H1 (cell line): Measurements from ENCODE around the gene TEX264. TPM values are rescaled to one million over a fixed set of nuclear protein-coding genes. Genes with fewer than 3 reads are reported as not detected.

Experiments
- CTCF ChIA-PET: fragments of 300-600 bp; sonication (Branson Sonifier 250); formaldehyde crosslinking; loops from one replicate; lab custom pipeline; 2021; ENCODE audit not compliant: partially characterized antibody; lab: Charles Lee
- POLR2A ChIA-PET: fragments of 300-600 bp; sonication (Branson Sonifier 250); formaldehyde crosslinking; loops from one replicate; lab custom pipeline; 2021; ENCODE audit warnings: inconsistent platforms; ENCODE audit not compliant: partially characterized antibody; lab: Charles Lee
- DNase-seq, 2 experiments: peaks; one replicate each; pipeline versions ENCODE4 v3.0.0 to v3.0.0-alpha.2; 2010 to 2022; ENCODE audit warnings: low spot score in 2 of 2, low read depth in 1 of 2, mixed read lengths in 1 of 2
- FAIRE-seq: peaks from 2 replicates; lab custom pipeline; 2011; peaks lifted over from hg19 to GRCh38; lab: Jason Lieb, UNC
- H2AFZ ChIP-seq: 2 replicates; pipeline ENCODE4 v1.8.1; 2012; ENCODE audit warnings: low read length, inconsistent platforms
- H2AK5ac ChIP-seq: 2 replicates; pipeline ENCODE4 v1.6.1; 2013; ENCODE audit warnings: low read depth, low read length
- H2BK120ac ChIP-seq: replicated peaks from 2 replicates; pipeline ENCODE3; 2013; ENCODE audit warnings: low read depth, low read length, inconsistent platforms
- H2BK12ac ChIP-seq: 2 replicates; pipeline ENCODE4 v1.6.1; 2013; ENCODE audit warnings: low read depth, low read length
- H2BK15ac ChIP-seq: 2 replicates; pipeline ENCODE4 v1.6.1; 2013; ENCODE audit warnings: low read length
- H2BK20ac ChIP-seq: 2 replicates; pipeline ENCODE4 v1.6.1; 2013; ENCODE audit warnings: low read length
- H2BK5ac ChIP-seq: 2 replicates; pipeline ENCODE4 v1.6.1; 2013; ENCODE audit warnings: low read depth, low read length
- H3K14ac ChIP-seq: 2 replicates; pipeline ENCODE4 v1.6.1; 2013; ENCODE audit warnings: inconsistent platforms; ENCODE audit not compliant: insufficient read length
- H3K18ac ChIP-seq: 2 replicates; pipeline ENCODE4 v1.6.1; 2013; ENCODE audit warnings: low read length; ENCODE audit errors: extremely low read depth
- H3K23ac ChIP-seq: 2 replicates; pipeline ENCODE4 v1.6.1; 2013; ENCODE audit warnings: inconsistent platforms; ENCODE audit not compliant: insufficient read length
- H3K23me2 ChIP-seq: 2 replicates; pipeline ENCODE4 v1.6.1; 2013; ENCODE audit warnings: low read depth, low read length
- H3K27ac ChIP-seq: 2 replicates; pipeline ENCODE4 v1.6.1; 2011; ENCODE audit warnings: low read depth, low read length, inconsistent platforms
- H3K27me3 ChIP-seq, 4 experiments: replicated peaks in 1 of 4; 1 replicate in 1 of 4; 2 replicates in 3 of 4; pipeline versions ENCODE4 v1.6.1 to v1.8.1; 2011 to 2013; ENCODE audit warnings: low read length in 3 of 4, mild to moderate bottlenecking in 3 of 4, inconsistent platforms in 2 of 4, mixed read lengths in 2 of 4, moderate library complexity in 1 of 4; ENCODE audit not compliant: control insufficient read depth in 3 of 4, insufficient read depth in 3 of 4; ENCODE audit errors: extremely low read depth in 1 of 4
- H3K36me3 ChIP-seq, 4 experiments: 2 replicates each; pipeline versions ENCODE4 v1.6.1 to v1.8.1; 2011 to 2013; ENCODE audit warnings: mild to moderate bottlenecking in 4 of 4, low read length in 3 of 4, moderate library complexity in 2 of 4, control low read depth in 1 of 4, inconsistent platforms in 1 of 4; ENCODE audit not compliant: insufficient read depth in 4 of 4, control insufficient read depth in 2 of 4
- H3K4ac ChIP-seq: replicated peaks from 2 replicates; pipeline ENCODE3; 2013; ENCODE audit warnings: low read length, low read depth, mixed read lengths, inconsistent platforms; ENCODE audit not compliant: insufficient read length
- H3K4me1 ChIP-seq, 4 experiments: replicated peaks in 1 of 4; 1 replicate in 1 of 4; 2 replicates in 3 of 4; pipeline versions ENCODE4 v1.6.1 to v1.8.1; 2011 to 2013; ENCODE audit warnings: low read length in 3 of 4, inconsistent platforms in 2 of 4, mixed read lengths in 1 of 4; ENCODE audit not compliant: insufficient read depth in 4 of 4, control insufficient read depth in 3 of 4
- H3K4me2 ChIP-seq, 2 experiments: 2 replicates each; pipeline versions ENCODE4 v1.6.1 to v1.8.1; 2011 to 2013; ENCODE audit warnings: low read depth in 2 of 2, low read length in 2 of 2, control low read depth in 1 of 2, inconsistent platforms in 1 of 2, mild to moderate bottlenecking in 1 of 2; ENCODE audit not compliant: insufficient read depth in 1 of 2
- H3K4me3 ChIP-seq, 4 experiments: fragments of 200-600, 300-600 bp in 1 of 4; sonication (generic), shearing (Covaris generic), sonication (Bioruptor Twin) in 1 of 4; 2 replicates each; pipeline versions ENCODE4 v1.5.1 to v1.8.1; 2011 to 2016; ENCODE audit warnings: low read length in 4 of 4, low read depth in 3 of 4, control low read depth in 2 of 4, inconsistent platforms in 2 of 4, mild to moderate bottlenecking in 2 of 4, mixed read lengths in 1 of 4, moderate library complexity in 1 of 4; ENCODE audit not compliant: insufficient read depth in 2 of 4; ENCODE audit errors: extremely low read depth in 1 of 4
- H3K56ac ChIP-seq: replicated peaks from 2 replicates; pipeline ENCODE3; 2013; ENCODE audit warnings: low read depth, mild to moderate bottlenecking, mixed read lengths, low read length, inconsistent platforms; ENCODE audit not compliant: insufficient read length
- H3K79me1 ChIP-seq: 2 replicates; pipeline ENCODE4 v1.6.1; 2013; ENCODE audit warnings: low read depth, low read length, control low read depth
- H3K79me2 ChIP-seq, 2 experiments: 2 replicates each; pipeline versions ENCODE4 v1.6.1 to v1.8.1; 2012 to 2013; ENCODE audit warnings: low read length in 2 of 2, mild to moderate bottlenecking in 2 of 2, inconsistent platforms in 1 of 2; ENCODE audit not compliant: insufficient read depth in 2 of 2, control insufficient read depth in 1 of 2
- H3K9ac ChIP-seq, 4 experiments: replicated peaks in 1 of 4; 1 replicate in 1 of 4; 2 replicates in 3 of 4; pipeline versions ENCODE4 v1.6.1 to v1.8.1; 2011 to 2013; ENCODE audit warnings: low read depth in 3 of 4, low read length in 3 of 4, control low read depth in 2 of 4, mild to moderate bottlenecking in 2 of 4, moderate library complexity in 2 of 4, inconsistent platforms in 1 of 4; ENCODE audit errors: extremely low read depth in 1 of 4
- H3K9me3 ChIP-seq, 2 experiments: 2 replicates each; pipeline versions ENCODE4 v1.6.1 to v1.8.1; 2012 to 2013; ENCODE audit warnings: mild to moderate bottlenecking in 2 of 2, moderate library complexity in 2 of 2, control low read depth in 1 of 2, inconsistent platforms in 1 of 2, low read depth in 1 of 2, low read length in 1 of 2, mixed read lengths in 1 of 2; ENCODE audit not compliant: insufficient read depth in 2 of 2
- H4K20me1 ChIP-seq, 2 experiments: replicated peaks in 1 of 2; 2 replicates each; pipeline versions ENCODE3 to v1.8.1; 2011 to 2013; ENCODE audit warnings: inconsistent platforms in 2 of 2, low read length in 2 of 2, mild to moderate bottlenecking in 1 of 2; ENCODE audit not compliant: insufficient read depth in 2 of 2, control insufficient read depth in 1 of 2
- H4K5ac ChIP-seq: 2 replicates; pipeline ENCODE4 v1.6.1; 2013; ENCODE audit warnings: low read length, low read depth, mixed read lengths, inconsistent platforms; ENCODE audit not compliant: insufficient read length
- H4K8ac ChIP-seq: 2 replicates; pipeline ENCODE4 v1.8.0; 2013; ENCODE audit warnings: mild to moderate bottlenecking, moderate library complexity, low read length, inconsistent platforms; ENCODE audit not compliant: insufficient read depth; ENCODE audit errors: extremely low read depth
- H4K91ac ChIP-seq: replicated peaks from 2 replicates; pipeline ENCODE3; 2013; ENCODE audit warnings: low read length, mixed read lengths, inconsistent platforms; ENCODE audit not compliant: insufficient read length
- ASH2L ChIP-seq: fragments of 200-600, 300-600 bp; sonication (generic); IDR thresholded peaks from one replicate; pipeline ENCODE4 v1.7.1; 2017; ENCODE audit warnings: low read length
- CTBP2 ChIP-seq: IDR thresholded peaks from 2 replicates; pipeline ENCODE4 v1.7.0; 2011; ENCODE audit warnings: borderline replicate concordance, mild to moderate bottlenecking, moderate library complexity, mixed read lengths, low read length; ENCODE audit not compliant: insufficient read depth, insufficient read length
- RXRA ChIP-seq: IDR thresholded peaks from 2 replicates; pipeline ENCODE4 v1.6.1; 2011; ENCODE audit warnings: low read depth, mild to moderate bottlenecking, low read length, moderate library complexity; ENCODE audit not compliant: insufficient read depth
- SIN3A ChIP-seq, 2 experiments: IDR thresholded peaks in 1 of 2; conservative IDR thresholded peaks in 1 of 2; 2 replicates each; pipeline ENCODE4 v1.6.1; 2011 to 2012; ENCODE audit warnings: low read length in 2 of 2, improper control_type of control experiment in 1 of 2, low read depth in 1 of 2, mild to moderate bottlenecking in 1 of 2
- SP4 ChIP-seq: IDR thresholded peaks from 2 replicates; pipeline ENCODE4 v1.6.1; 2012; ENCODE audit warnings: low read length, inconsistent platforms
- SUZ12 ChIP-seq: fragments of 200-600 bp; sonication (generic); IDR thresholded peaks from 2 replicates; pipeline ENCODE4 v1.6.1; 2012; ENCODE audit warnings: mild to moderate bottlenecking, inconsistent platforms, low read length, moderate library complexity, mixed read lengths
- WGBS, 2 experiments: shearing (Covaris generic) in 1 of 2; methylation state at CpG; one replicate each; pipeline versions ENCODE4 v1.1.6 to v1.1.7; 2013 to 2015; ENCODE audit warnings: low lambda C conversion rate in 2 of 2, mixed read lengths in 2 of 2, inconsistent platforms in 1 of 2, low coverage in 1 of 2, missing lambda C conversion rate in 1 of 2; ENCODE audit not compliant: insufficient replicate concordance in 2 of 2, insufficient coverage in 1 of 2, insufficient read length in 1 of 2; ENCODE audit errors: extremely low coverage in 1 of 2, missing lambda C conversion rate in 1 of 2; 5-methylcytosine and 5-hydroxymethylcytosine counted together
- polyA plus RNA-seq, 7 experiments: library from polyadenylated mRNA; depleted of rRNA in 3 of 7; stranded (reverse) in 5 of 7; unstranded in 2 of 7; fragments of >200 nt in 5 of 7; fragments of 200-250 nt in 2 of 7; gene quantifications; 1 replicate in 5 of 7; 2 replicates in 1 of 7; 4 replicates in 1 of 7; pipeline versions ENCODE4 v1.2.1 to v1.2.3, GENCODE V29; 2011 to 2013; ENCODE audit warnings: missing spikeins in 2 of 7, mixed read lengths in 2 of 7
- total RNA-seq: library from RNA; stranded (reverse); fragmentation: NEBNext Ultra II Directional; extraction: Animal tissue kit (Norgen Biotek cat#: 25700); gene quantifications from 2 replicates; pipeline ENCODE4 v1.2.1, GENCODE V29; 2021

TEX264 gene
- total and polyA plus RNA-seq, 2 of the 8 experiments (the other 6 are each of a cell fraction or from before 2014, with no cell fraction given) = 11.2 to 35.6 TPM

DNA sequence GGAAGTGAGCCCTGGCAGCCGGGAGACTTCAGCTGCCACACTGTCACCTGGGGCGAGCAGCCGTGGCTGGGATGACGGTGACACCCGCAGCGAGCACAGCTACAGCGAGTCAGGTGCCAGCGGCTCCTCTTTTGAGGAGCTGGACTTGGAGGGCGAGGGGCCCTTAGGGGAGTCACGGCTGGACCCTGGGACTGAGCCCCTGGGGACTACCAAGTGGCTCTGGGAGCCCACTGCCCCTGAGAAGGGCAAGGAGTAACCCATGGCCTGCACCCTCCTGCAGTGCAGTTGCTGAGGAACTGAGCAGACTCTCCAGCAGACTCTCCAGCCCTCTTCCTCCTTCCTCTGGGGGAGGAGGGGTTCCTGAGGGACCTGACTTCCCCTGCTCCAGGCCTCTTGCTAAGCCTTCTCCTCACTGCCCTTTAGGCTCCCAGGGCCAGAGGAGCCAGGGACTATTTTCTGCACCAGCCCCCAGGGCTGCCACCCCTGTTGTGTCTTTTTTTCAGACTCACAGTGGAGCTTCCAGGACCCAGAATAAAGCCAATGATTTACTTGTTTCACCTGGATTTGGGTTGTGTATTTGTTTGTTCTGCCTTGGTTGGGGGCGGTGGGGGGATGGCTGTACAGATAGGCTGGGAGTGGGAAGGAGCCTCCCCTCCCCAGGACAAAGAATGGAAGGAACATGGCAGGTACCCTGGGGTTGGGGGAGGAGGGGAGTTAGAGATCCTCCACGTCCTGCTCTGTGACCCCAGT lies 32.9 kb downstream of the TEX264 start:
- Histone ChIP-seq H3K79me2 (no peaks in the 10 kb centered on the region), H3K36me3 (no peaks in the 10 kb centered on the region), H3K18ac (peak overlapping the region; percentile 78), H3K23me2 (peaks cover 8% of the 10 kb centered on the region; the same call in 1 of the 2 replicates), H2BK120ac (no peak overlapping the region), H3K14ac (no peak overlapping the region), H4K91ac (no peak overlapping the region), H3K56ac (no peak overlapping the region), H2BK5ac (no peak overlapping the region), H3K9me3 (no peaks in the 10 kb centered on the region), H4K5ac (no peak overlapping the region), H2BK20ac (no peak overlapping the region), H3K4ac (no peak overlapping the region), H3K27me3 (peaks cover 13 to 19% (median 19%) of the 10 kb centered on the region in 4 experiments; a peak in 6 of 7 replicates), H3K27ac (no peak overlapping the region), H3K9ac (no peak overlapping the region), H2BK15ac (no peak overlapping the region; the same call in 1 of the 2 replicates), H3K79me1 (no peaks in the 10 kb centered on the region), H2AK5ac (no peak overlapping the region), H4K8ac (no peak overlapping the region), H2AFZ (no peak overlapping the region), H2BK12ac (no peak overlapping the region), H4K20me1 (peaks cover 2 to 22% of the 10 kb centered on the region in 2 experiments), H3K23ac (no peak overlapping the region), H3K4me1 (peaks cover 0 to 31% (median 22%) of the 10 kb centered on the region in 4 experiments; a peak in 6 of 7 replicates), H3K4me3 (peak overlapping the region in 2 of 4 experiments; percentile 18 to 31; a peak in 3 of 8 replicates), H3K4me2 (peak overlapping the region; percentile 26 to 65; a peak in 3 of 4 replicates)
- DNase-seq = no peak
- POLR2A ChIA-PET = interaction anchor here (0.6 to 1.8 kb wide), 5 partner anchors 9 to 1467 kb away, joined by 4 to 7 read pairs (median 4); no protein-coding TSS in a partner anchor
- CTCF ChIA-PET = interaction anchor here (0.7 to 7.0 kb wide), 17 partner anchors 10 to 238 kb away, joined by 3 to 61 read pairs (median 4); partner anchors contain the start of genes RRP9 and TEX264
- FAIRE-seq = no peak
- no peak for TF ChIP-seq SP4
- no peak for TF ChIP-seq CTBP2
- TF ChIP-seq SIN3A (conservative IDR thresholded peaks at IDR 0.05 in 1 of 2, IDR thresholded peaks at IDR 0.05 in 1 of 2; ENCODE audit: low read depth in 1 of 2, low read length in 2 of 2) = 0 out of 4 replicates have a peak, but pooled peaks of 1 of the 2 experiments have one; percentile 46
- TF ChIP-seq RXRA = no peak
- TF ChIP-seq SUZ12 = no peak
- TF ChIP-seq ASH2L = peak; percentile 31
- 50% methylated on average over 11 of the region's 12 CpGs; no CpG with 5 or more reads in 1 of the 2 experiments for WGBS, 2 experiments
